Left hindlimb (tissue), 1 donor: ENCODE measurements around the gene SRP68.

Experiments used
- DNase-seq: peaks from one replicate; pipeline ENCODE4 v3.0.0-alpha.2; 2018

SRP68 gene

DNA sequence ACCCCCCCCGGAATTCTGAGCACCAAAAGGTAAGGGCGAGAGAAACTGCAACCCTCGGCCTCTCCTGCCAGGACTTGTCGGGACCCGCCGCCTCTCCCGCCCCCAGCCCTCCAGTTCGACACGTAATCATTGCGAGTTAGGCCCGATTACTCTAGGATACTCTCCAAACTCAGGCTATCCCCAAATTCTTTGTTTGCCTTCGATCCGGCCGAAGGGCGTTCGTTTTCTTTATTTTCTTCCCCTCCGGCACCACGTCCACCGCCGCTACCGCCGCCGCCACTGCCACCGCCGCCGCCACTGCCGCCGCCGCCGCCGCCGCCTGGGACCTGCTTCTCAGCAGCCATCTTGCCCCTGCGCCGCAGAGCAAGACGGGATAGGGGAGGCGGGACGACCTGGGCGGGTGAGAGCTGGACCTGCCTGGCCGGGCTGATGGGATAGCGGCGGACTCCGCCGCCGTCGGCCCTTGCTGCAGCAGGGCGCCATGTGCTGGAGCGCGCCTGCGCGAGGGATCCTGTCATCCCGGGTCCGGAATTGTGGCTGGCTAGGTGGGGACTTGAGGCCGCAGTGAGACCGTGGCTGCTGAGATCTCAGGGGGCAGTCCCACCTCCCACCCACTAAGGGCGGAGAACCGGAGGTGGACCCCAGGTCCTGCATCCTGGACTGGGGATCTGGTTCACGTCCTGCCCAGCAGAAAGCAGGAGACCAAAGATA is at the start of gene SRP68:
Gene SRP68, minus strand, starts transcription at position 370 of the 711 bp plus-strand sequence. Its CDS starts 26 bp downstream, at position 344.
- peak; percentile 96 for DNase-seq

DNA sequence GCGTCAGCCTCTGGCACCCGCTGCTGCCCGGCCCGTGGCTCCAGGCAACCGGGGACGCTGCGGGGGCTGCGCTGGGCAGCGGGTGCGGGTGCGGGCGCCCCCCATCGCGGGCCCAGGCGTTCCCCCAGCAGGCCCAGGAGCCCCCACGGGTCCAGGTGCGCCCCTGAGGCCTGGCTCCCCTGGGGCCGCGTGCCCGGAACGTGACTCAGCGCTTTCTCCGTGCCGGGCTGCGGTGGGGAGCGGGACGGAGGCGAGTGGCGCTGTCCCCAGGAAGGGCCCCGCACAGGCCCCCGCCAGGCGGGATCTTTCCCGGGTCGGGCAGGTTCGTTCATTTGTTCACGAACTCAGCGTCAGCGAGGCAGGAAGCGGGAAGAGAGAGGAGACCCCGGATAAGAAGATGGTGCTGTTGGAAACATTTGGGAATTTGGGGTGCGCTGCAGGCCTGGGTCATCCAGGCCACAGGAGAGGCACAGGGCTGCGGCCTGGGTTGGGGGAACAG is 49.7 kb upstream of the SRP68 start:
- DNase-seq: no peak

GRCh38 chr17:76120658-76121008 is 48.3 kb upstream of the SRP68 start:
- DNase-seq: no peak

DNA sequence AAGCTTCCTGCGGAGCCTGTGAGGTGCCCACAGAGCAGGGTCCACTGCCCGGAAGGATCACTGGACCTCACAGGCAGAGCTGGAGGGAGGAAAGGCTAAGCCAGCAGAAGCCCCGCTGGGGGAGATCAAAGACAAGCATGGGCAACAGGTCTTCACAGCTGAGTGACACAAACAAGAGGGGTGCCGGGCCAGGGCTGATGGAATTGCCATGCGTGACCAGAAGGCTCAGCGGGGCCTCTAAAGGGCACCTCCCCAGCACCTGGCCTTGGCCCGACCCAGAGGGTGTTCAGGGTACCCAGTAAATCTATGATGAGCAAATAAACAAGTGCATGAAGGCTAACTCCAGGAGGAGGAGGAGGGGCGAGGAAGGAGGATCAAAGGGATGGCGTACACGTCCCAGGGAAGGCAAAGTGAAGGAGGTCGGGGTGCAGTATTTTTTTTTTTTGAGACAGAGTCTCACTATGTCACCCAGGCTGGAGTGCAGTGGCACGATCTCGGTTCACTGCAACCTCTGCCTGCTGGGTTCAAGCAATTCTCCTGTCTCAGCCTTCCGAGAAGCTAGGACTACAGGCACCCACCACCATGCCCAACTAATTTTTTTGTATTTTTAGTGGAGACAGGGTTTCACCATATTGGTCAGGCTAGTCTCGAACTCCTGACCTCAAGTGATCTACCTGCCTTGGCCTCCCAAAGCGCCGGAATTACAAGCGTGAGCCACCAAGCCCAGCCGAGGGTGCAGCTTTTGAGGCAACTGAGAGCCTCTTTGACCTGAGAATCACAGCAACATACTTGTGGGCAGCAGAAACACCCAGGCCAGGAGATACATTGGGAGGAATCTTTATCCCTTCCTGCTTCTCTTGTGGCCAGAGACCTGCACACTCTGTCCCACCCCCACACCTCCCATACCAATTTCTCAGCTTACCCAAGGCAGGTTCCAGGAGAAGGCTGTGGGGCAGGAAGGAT is 47.4 kb upstream of the SRP68 start:
- DNase-seq: peak; percentile 22

- no peak for DNase-seq
Measured at GRCh38 chr17:76115138-76115754, 42.9 kb upstream of the SRP68 start.

DNA sequence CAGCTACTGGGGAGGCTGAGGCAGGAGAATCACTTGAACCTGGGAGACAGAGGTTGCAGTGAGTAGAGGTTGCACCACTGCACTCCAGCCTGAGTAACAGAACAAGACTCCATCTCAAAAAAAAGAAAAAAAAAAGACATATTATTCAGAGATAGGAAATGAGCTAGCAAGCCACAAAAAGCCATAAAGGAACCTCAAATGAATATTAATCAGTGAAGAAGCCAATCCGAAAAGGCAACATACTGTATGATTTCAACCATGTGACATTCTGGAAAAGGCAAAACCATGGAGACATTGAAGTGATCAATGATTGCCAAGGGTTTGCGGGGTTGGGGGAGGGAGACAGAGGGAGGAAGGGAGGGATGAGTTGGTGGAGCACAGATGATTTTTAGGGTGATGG is 39.6 kb upstream of the SRP68 start:
- DNase-seq: no peak

DNA sequence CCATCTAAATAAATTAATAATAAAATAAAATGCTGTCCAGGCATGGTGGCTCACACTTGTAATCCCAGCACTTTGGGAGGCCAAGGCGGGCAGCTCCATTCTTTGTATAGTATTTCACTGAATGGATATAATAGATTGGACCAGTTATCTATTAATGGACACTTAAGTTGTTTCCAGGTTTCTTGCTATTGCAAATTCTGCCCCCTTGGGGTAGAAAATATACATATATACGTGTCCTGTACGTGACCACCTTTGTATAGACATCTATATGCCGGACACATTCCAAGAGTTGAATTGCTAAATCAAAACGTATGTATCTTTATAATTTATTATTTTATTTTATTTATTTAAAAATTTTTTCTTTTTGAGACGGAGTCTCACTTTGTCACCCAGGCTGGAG is 35.2 kb upstream of the SRP68 start:
- DNase-seq: no peak

GRCh38 chr17:76106703-76107102 is 34.4 kb upstream of the SRP68 start:
- DNase-seq: no peak

- DNase-seq: no peak
Measured at GRCh38 chr17:76104896-76105231, 32.5 kb upstream of the SRP68 start.

GRCh38 chr17:76104140-76104895 is 32.0 kb upstream of the SRP68 start:
- no peak for DNase-seq

DNA sequence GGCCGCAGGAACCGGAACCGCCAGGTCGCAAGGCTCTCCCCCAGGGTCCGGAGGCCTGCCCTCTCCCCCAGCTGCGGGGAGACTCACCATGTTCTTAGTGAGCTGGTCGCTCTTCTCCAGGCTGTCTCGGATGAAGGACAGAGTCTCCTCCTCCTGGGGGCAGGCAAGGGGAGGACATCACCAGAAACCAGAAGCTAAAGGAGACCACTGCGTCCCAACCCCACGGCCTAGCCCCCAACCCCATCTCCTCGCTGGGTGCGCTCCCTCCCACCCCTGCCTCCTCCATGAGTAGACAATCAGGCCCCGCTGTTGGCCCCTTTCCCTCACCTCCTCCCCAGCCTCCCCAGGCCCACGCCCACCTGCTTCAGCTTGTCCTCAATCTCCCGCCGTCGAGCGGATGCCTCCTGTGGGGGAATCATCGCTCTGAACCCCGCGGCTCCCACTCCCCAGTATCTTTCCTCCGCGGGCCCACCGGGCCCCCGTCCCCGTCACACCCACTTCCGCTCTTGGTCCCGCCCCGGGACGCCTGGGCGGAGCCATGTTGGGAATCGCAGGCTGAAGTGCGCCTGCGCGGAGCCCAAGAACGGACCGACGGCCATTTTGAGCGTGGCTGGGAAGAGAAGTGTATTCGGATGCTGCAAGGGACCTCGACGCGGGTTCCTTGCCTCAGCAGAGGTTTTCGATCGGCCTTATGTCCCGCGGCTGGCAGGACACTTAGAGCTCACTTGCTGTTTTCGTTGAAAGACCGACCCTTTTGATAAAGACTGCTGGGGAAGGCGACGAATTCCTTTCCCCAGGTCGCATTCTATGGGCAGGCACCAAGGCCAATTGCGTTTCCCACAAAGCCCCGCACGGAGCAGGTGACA is 31.2 kb upstream of the SRP68 start, which contains the start of gene EXOC7:
Gene EXOC7, minus strand, starts transcription at position 514 of the 866 bp plus-strand sequence. Its CDS starts 95 bp downstream, at position 419.
- peak; percentile 94 for DNase-seq

DNA sequence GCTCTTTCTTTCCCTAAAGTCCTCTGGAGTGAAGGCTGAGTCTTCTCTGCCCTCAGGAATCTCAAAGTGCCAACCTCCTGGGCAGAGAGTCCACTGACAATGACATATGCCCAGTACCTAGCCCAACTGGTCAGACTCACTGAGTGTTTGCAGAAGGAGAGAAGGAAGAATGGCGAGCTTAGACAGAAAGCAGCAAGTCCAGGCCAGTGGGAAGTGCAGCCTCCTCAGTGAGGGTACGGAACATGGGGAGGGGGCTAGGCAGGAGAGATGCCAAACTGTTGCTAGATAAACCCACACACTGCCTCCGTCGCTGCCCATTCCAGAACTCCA is 30.6 kb upstream of the SRP68 start:
- no peak for DNase-seq

DNA sequence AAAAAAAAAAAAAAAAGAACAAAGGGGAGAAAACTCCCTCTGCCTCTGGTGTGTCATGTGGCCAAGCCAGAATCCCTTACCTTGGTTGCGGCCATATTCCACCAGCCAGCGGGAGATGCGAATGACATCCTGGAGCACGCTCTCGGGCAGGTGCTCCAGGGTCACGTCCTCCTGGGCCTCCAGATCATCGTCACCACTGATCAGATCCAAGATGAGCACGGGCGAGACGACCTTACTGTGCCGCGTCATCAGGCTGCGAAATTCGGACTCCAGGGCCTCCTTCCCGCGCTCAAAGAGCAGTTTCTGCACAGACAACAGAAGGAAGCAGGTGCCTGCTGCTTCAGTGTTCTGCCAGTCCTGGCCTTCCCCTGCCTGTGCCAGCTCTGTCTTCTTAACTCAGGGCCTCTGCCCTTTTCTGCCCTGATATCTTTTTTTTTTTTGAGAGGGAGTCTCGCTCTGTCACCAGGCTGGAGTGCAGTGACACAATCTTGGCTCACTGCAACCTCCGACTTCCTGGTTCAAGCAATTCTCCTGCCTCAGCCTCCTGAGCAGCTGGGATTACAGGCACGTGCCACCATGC is 25.5 kb upstream of the SRP68 start:
- DNase-seq: no peak

DNA sequence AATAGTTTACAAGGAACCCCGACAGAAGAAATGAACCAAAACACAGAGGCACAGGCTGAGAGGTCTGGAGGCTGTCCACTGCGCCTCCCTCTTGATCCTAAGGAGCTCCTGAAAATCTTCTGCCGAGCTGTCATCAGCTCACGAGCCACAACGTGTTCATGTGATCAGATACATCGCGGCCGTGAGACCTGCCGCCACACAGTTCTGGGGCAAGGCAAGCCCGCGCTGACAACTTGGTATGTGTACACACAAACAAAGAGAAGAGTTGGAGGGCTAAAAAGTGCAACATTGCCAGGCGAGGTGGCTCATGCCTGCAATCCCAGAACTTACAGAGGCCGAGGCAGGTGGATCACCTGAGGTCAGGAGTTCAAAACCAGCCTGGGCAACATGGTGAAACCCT is 23.6 kb upstream of the SRP68 start:
- no peak for DNase-seq

DNA sequence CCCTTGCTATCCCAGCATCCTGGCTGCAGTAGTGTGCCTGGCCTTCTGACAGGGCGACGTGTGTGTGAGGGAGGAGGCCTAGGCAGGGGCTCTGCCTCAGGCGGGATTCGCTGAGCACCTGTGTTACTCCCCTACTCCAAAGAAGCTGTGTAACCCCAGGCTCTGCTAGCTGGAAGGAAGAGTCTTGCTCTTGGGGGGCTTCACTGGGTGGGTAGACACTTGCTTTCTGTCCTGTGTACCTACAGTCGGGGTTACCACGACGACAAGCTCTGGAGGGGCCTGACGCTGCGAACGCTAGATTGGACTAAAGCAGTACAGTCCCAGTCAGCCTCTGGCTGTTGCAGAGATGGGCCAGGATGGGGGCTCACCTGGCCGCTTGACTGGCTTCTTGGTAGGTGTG is 21.7 kb upstream of the SRP68 start:
- no peak for DNase-seq

DNA sequence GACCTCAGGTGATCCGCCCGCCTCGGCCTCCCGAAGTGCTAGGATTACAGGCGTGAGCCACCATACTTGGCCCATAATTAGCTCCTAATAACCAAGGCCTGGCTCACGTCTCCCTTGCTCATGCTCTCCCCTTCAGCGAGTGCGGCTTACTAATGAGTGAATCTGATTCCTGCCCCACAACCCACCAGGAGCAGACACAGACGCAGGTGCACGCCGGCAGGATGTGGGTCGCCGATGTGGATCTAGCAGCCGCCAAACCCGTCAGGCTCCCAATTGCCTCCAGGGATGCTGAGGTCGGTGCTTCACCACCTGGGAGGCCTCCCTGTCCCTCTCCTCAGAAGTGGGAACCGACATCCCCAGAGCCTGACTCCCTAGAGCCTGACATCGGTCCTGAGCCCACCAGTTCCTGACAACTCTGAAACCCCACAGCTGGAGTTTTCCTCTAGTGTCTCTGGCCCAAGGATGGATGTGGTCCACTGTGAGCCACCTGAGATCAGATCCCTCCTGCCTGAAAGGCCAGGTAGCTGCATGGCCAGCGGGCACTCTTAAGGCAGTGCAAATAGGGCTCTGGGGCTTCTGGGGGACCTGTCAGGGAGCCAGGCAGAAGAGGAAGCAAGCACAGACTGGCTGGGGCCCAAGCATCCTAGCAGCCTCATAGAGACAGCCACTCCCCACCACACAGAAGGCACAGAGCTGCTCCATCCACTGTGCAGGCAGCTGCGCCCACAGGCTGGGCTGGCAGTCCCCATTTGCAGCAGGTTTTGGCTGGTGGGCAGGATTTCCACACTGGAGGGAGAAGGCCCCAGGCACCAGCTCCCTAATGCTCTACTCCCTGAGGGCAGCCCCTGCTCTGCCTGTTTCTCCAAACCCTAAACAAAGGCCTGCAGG is 20.5 kb upstream of the SRP68 start:
- no peak for DNase-seq

- no peak for DNase-seq
Measured at GRCh38 chr17:76091526-76092286, 19.4 kb upstream of the SRP68 start.

- no peak for DNase-seq
Measured at GRCh38 chr17:76090517-76091129, 18.3 kb upstream of the SRP68 start.
